Activated CD4-positive, CD25-positive, alpha-beta regulatory T cell treated with anti-CD3 and anti-CD28 coated beads, Interleukin-2, amount 50 U/mL, for 72 hours (primary cell): ENCODE measurements around the gene GLMN.

Source experiments
- DNase-seq: peaks from one replicate; pipeline ENCODE4 v3.0.0; 2021

GLMN gene

GRCh38 chr1:92298573-92299476 lies at the start of gene GLMN, which contains the start of gene RPAP2:
TSS of gene GLMN (minus strand) at chr1:92298987. CDS start at chr1:92297999, 988 bp downstream.
TSS of gene RPAP2 (plus strand) at chr1:92299059. CDS start at chr1:92299074, 15 bp downstream.
- DNase-seq: peak; percentile 84

- no peak for DNase-seq
Observed at GRCh38 chr1:92346866-92347640, 48.3 kb upstream of the GLMN start.

GRCh38 chr1:92343061-92343460 lies 44.3 kb upstream of the GLMN start:
- DNase-seq: no peak

GRCh38 chr1:92342401-92342800 lies 43.6 kb upstream of the GLMN start:
- DNase-seq: no peak

GRCh38 chr1:92340154-92340553 lies 41.4 kb upstream of the GLMN start:
- DNase-seq: no peak

- DNase-seq: no peak
Observed at GRCh38 chr1:92333668-92334067, 34.9 kb upstream of the GLMN start.

- no peak for DNase-seq
Observed at GRCh38 chr1:92329347-92330129, 30.8 kb upstream of the GLMN start.

GRCh38 chr1:92327794-92328193 lies 29.0 kb upstream of the GLMN start:
- DNase-seq: no peak

GRCh38 chr1:92326681-92327080 lies 27.9 kb upstream of the GLMN start:
- no peak for DNase-seq

- no peak for DNase-seq
Observed at GRCh38 chr1:92324784-92325183, 26.0 kb upstream of the GLMN start.

GRCh38 chr1:92323473-92324453 lies 25.0 kb upstream of the GLMN start:
- no peak for DNase-seq

- DNase-seq: no peak
Observed at GRCh38 chr1:92317836-92318493, 19.2 kb upstream of the GLMN start.

- DNase-seq: no peak
Observed at GRCh38 chr1:92315766-92316599, 17.2 kb upstream of the GLMN start.

- no peak for DNase-seq
Observed at GRCh38 chr1:92314024-92314423, 15.2 kb upstream of the GLMN start.

GRCh38 chr1:92310185-92310597 lies 11.4 kb upstream of the GLMN start:
- no peak for DNase-seq

GRCh38 chr1:92307980-92308379 lies 9.2 kb upstream of the GLMN start:
- no peak for DNase-seq

- no peak for DNase-seq
Observed at GRCh38 chr1:92306020-92306419, 7.2 kb upstream of the GLMN start.

- no peak for DNase-seq
Observed at GRCh38 chr1:92301021-92301420, 2.2 kb upstream of the GLMN start.

GRCh38 chr1:92299477-92300150 lies 827 bp upstream of the GLMN start:
- no peak for DNase-seq

GRCh38 chr1:92298213-92298572 lies 594 bp downstream of the GLMN start:
- no peak for DNase-seq
